ENCODE results near the gene JPH2.
"Not testable (repeated sequence)": the region's sequence is repeated elsewhere in the genome, so short reads cannot be mapped to it uniquely, and the experiment has no call there.

The JPH2 gene

GRCh38 chr20:44187054-44187771, at the start of gene JPH2:
JPH2 (minus strand) TSS chr20:44187188; CDS start chr20:44186705, 483 bp downstream.
- H3K27ac ChIP-seq, result peak within 1 kb of the TSS; percentile 53
- DNase-seq (ENCODE audit: low read depth, low spot score), result no peak

- DNase-seq (ENCODE audit: low read depth, low spot score), result no peak
- no peak overlapping the region for H3K27ac ChIP-seq
Measured at GRCh38 chr20:44235702-44236101, 48.7 kb upstream of the JPH2 start.

- no peak for DNase-seq (ENCODE audit: low read depth, low spot score)
- H3K27ac ChIP-seq, result no peak overlapping the region
Measured at GRCh38 chr20:44234566-44235317, 47.8 kb upstream of the JPH2 start.

GRCh38 chr20:44233436-44234016, 46.5 kb upstream of the JPH2 start:
- H3K27ac ChIP-seq, result no peak overlapping the region
- DNase-seq (ENCODE audit: low read depth, low spot score), result no peak

GRCh38 chr20:44232469-44232856, 45.5 kb upstream of the JPH2 start:
- DNase-seq (ENCODE audit: low read depth, low spot score); H3K27ac ChIP-seq: not testable (repeated sequence)

- DNase-seq (ENCODE audit: low read depth, low spot score), result no peak
- no peak overlapping the region for H3K27ac ChIP-seq
Measured at GRCh38 chr20:44231713-44232468, 44.9 kb upstream of the JPH2 start.

GRCh38 chr20:44231193-44231592, 44.2 kb upstream of the JPH2 start:
- H3K27ac ChIP-seq, result no peak overlapping the region

GRCh38 chr20:44228465-44229258, 41.7 kb upstream of the JPH2 start:
- no peak overlapping the region for H3K27ac ChIP-seq
- no peak for DNase-seq (ENCODE audit: low read depth, low spot score)

More at GRCh38 chr20:44231193-44231592, 44.2 kb upstream of the JPH2 start:
- DNase-seq (ENCODE audit: low read depth, low spot score), result no peak

GRCh38 chr20:44224637-44225036, 37.6 kb upstream of the JPH2 start:
- no peak for DNase-seq (ENCODE audit: low read depth, low spot score)
- no peak overlapping the region for H3K27ac ChIP-seq

GRCh38 chr20:44223721-44224120, 36.7 kb upstream of the JPH2 start:
- DNase-seq (ENCODE audit: low read depth, low spot score), result no peak

GRCh38 chr20:44222633-44223368, 35.8 kb upstream of the JPH2 start:
- H3K27ac ChIP-seq, result no peak overlapping the region
- no peak for DNase-seq (ENCODE audit: low read depth, low spot score)

More at GRCh38 chr20:44223721-44224120, 36.7 kb upstream of the JPH2 start:
- no peak overlapping the region for H3K27ac ChIP-seq

- no peak overlapping the region for H3K27ac ChIP-seq
- DNase-seq (ENCODE audit: low read depth, low spot score), result no peak
Measured at GRCh38 chr20:44222027-44222426, 35.0 kb upstream of the JPH2 start.

- no peak overlapping the region for H3K27ac ChIP-seq
- no peak for DNase-seq (ENCODE audit: low read depth, low spot score)
Measured at GRCh38 chr20:44221368-44221954, 34.5 kb upstream of the JPH2 start.

- no peak for DNase-seq (ENCODE audit: low read depth, low spot score)
- no peak overlapping the region for H3K27ac ChIP-seq
Measured at GRCh38 chr20:44219791-44220190, 32.8 kb upstream of the JPH2 start.

GRCh38 chr20:44219170-44219730, 32.3 kb upstream of the JPH2 start:
- no peak for DNase-seq (ENCODE audit: low read depth, low spot score)
- H3K27ac ChIP-seq, result no peak overlapping the region

GRCh38 chr20:44218446-44218845, 31.5 kb upstream of the JPH2 start:
- no peak for DNase-seq (ENCODE audit: low read depth, low spot score)
- H3K27ac ChIP-seq, result no peak overlapping the region

GRCh38 chr20:44217342-44218092, 30.5 kb upstream of the JPH2 start:
- DNase-seq (ENCODE audit: low read depth, low spot score), result no peak

GRCh38 chr20:44215125-44215524, 28.1 kb upstream of the JPH2 start:
- DNase-seq (ENCODE audit: low read depth, low spot score), result no peak
- H3K27ac ChIP-seq, result no peak overlapping the region

More at GRCh38 chr20:44217342-44218092, 30.5 kb upstream of the JPH2 start:
- no peak overlapping the region for H3K27ac ChIP-seq
